K562 (cell line): ENCODE data around the gene GNAI3.

Experiments used
- HNRNPK ChIP-seq: fragments of 200-400 bp; formaldehyde crosslinking; IDR thresholded peaks from one replicate; pipeline ENCODE4 v1.6.1; 2018; ENCODE audit warnings: mild to moderate bottlenecking, low read depth, low read length; ENCODE audit not compliant: poor library complexity, severe bottlenecking
- MGA ChIP-seq: fragments of 450-650 bp; IDR thresholded peaks from 2 replicates; pipeline ENCODE4 v1.6.1; 2016; ENCODE audit warnings: mild to moderate bottlenecking, moderate library complexity
- SNRNP70 ChIP-seq: fragments of 200-400 bp; formaldehyde crosslinking; optimal IDR thresholded peaks from 2 replicates; pipeline ENCODE3; 2017; ENCODE audit warnings: low read depth, low read length
- SRSF1 ChIP-seq: fragments of 200-400 bp; formaldehyde crosslinking; IDR thresholded peaks from 2 replicates; pipeline ENCODE4 v1.6.1; 2017; ENCODE audit warnings: mild to moderate bottlenecking, low read depth, low read length, moderate library complexity
- ZNF830 ChIP-seq: fragments of 250-450 bp; sonication (Bioruptor Pico); IDR thresholded peaks from 2 replicates; pipeline ENCODE4 v1.5.0; 2021; ENCODE audit warnings: mild to moderate bottlenecking
- TF ChIP-seq, protein P1 (sequence below), 3 experiments: IDR thresholded peaks in 2 of 3; conservative IDR thresholded peaks in 1 of 3; 2 replicates each; pipeline ENCODE4 v1.5.1; 2011 to 2012; ENCODE audit warnings: low read length in 3 of 3, mild to moderate bottlenecking in 3 of 3, control low read depth in 2 of 3, improper control_type of control experiment in 1 of 3, inconsistent platforms in 1 of 3, low read depth in 1 of 3, mixed read lengths in 1 of 3, moderate library complexity in 1 of 3; ENCODE audit not compliant: insufficient read depth in 2 of 3

DNA sequence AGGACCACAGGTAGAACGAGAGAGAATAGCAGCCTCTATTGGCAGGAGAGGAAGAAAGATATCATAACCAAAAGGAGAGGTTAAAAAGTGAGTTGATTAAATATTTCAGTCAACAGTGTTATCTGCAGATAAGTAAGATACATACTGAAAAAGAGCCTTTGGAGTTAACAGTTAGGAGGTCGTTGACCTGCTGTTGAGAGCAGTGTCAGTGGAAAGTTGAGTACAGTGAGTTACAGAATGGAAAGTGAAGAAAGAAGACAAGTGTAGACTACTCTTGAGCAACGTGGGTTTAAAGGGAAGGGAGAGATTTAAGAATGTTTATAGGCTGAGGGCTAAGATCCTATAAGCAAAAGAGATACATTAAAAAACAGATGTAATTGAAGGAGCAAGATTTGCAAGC is 40.8 kb downstream of the GNAI3 start:
- no peak for TF ChIP-seq ZNF830
- TF ChIP-seq, protein P1, sequence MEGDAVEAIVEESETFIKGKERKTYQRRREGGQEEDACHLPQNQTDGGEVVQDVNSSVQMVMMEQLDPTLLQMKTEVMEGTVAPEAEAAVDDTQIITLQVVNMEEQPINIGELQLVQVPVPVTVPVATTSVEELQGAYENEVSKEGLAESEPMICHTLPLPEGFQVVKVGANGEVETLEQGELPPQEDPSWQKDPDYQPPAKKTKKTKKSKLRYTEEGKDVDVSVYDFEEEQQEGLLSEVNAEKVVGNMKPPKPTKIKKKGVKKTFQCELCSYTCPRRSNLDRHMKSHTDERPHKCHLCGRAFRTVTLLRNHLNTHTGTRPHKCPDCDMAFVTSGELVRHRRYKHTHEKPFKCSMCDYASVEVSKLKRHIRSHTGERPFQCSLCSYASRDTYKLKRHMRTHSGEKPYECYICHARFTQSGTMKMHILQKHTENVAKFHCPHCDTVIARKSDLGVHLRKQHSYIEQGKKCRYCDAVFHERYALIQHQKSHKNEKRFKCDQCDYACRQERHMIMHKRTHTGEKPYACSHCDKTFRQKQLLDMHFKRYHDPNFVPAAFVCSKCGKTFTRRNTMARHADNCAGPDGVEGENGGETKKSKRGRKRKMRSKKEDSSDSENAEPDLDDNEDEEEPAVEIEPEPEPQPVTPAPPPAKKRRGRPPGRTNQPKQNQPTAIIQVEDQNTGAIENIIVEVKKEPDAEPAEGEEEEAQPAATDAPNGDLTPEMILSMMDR (IDR thresholded peaks at IDR 0.05 in 2 of 3, conservative IDR thresholded peaks at IDR 0.05 in 1 of 3; ENCODE audit: insufficient read depth in 2 of 3, low read depth in 1 of 3, low read length in 3 of 3): no peak
- no peak for TF ChIP-seq SRSF1
- TF ChIP-seq MGA: no peak
- TF ChIP-seq SNRNP70: no peak
- TF ChIP-seq HNRNPK: no peak
